ENCODE measurements around the gene ZNF462.
"Not testable (repeated sequence)": the region's sequence is repeated elsewhere in the genome, so short reads cannot be mapped to it uniquely, and the experiment has no call there.

The ZNF462 gene

GRCh38 chr9:106964822-106965525 lies 102.0 kb downstream of the ZNF462 start:
- no peak for DNase-seq

GRCh38 chr9:106966481-106966880 lies 103.5 kb downstream of the ZNF462 start:
- no peak for DNase-seq

DNA sequence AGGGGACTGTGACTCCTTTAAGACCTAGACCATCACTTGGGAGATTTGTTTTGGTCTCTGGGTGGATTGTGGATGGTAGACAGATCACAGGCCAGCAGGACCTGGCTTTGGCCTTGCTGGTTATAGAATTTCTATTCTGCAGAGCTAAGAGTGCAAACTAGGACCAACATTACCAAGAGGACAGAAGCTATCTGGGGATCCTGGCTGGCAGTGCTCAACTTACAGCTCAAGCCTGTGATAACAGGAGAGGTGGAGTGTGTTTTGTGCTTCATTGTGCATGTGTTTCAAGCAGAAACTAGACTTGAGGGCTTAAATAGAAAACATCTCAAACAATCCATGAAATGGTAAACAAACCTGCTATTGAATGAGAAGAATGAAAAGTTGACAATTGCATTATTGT lies 106.7 kb downstream of the ZNF462 start:
- DNase-seq = no peak

GRCh38 chr9:106970219-106970975 lies 107.4 kb downstream of the ZNF462 start:
- DNase-seq = no peak

- DNase-seq = no peak
Measured at GRCh38 chr9:106970976-106971457, 108.1 kb downstream of the ZNF462 start.

- DNase-seq = no peak
Measured at GRCh38 chr9:106972082-106972481, 109.1 kb downstream of the ZNF462 start.

- DNase-seq = no peak
Measured at GRCh38 chr9:106974341-106974740, 111.4 kb downstream of the ZNF462 start.

DNA sequence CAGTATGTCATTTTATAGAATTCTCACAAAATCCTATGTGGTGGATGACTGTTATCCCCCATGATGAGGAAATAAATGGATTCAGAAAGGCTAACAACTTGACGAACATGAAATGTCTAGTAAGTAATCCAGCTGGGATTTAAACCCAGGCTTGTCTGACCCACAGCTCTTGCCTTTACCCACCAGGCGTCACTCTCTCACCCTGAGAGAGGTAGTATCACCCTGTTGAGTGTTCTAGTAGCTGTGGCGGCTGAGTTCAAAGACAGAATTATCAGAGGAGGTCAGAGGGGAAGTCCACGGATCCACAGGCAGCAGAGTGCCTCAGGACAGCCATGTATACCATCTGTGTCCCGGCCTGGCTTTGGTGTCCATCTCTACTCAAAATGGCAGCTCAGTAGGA lies 113.8 kb downstream of the ZNF462 start:
- no peak for DNase-seq

- no peak for DNase-seq
Measured at GRCh38 chr9:106980551-106981101, 117.7 kb downstream of the ZNF462 start.

DNA sequence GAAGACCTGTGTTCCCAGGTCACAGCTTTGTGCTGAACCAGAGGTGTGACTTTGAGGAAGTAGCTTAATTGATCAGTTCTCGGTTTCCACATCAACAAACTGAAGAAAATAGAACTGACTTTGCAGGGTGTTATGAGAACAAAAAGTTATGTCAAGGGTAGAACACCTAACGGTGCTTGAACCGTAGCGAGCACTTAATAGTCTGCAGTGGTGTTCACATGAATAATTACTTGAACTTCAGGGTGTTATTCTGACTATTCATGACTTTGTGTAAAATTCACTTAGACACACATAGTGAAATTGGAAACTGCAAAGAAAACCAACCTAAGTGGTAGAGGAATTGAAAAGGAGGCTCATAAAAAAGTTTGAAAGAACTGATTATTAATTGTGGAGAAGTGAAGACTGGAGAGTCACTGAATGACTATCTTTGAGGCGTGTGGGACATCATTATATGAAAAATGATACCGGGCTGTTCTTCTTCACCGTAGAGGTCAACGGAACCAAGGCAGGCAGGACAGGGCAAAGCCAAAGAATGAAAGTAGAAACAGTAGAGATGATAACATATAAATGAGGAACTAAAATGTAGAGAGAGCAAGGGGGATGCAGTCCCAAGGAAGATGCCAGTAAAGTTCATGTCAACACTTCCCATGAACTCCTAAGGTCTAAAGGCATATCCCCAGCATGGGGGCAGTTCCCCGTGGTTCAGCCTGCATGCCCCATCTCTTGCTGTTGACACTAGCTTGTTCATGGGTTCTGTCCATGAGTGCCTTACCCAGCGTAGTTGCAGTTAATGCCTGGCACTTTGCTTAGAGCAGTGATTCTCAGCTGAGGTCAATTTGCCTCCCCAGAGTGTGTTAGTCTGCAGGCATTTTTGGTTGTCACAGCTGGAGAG lies 118.7 kb downstream of the ZNF462 start:
- DNase-seq = no peak

GRCh38 chr9:106982636-106983035 lies 119.7 kb downstream of the ZNF462 start:
- DNase-seq = no peak

DNA sequence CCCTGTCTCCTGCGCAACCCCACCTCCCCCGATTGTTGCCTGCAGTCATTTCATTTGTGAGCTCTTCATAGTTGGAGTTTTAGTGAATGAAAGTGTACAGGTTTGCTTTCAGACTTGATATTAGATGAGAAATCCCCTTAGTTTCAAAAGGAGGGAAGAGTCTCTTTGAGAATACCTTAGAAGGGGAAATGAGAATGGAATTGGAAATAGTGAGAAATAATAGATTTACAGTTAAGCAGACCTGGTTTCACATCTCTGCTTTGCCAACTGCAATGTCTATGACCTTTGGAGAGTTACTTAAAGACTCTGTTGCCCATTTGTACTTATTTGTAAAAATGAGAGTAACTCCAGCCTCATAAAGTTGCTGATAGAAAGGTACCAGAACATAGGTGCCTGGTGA lies 120.4 kb downstream of the ZNF462 start:
- DNase-seq = no peak

DNA sequence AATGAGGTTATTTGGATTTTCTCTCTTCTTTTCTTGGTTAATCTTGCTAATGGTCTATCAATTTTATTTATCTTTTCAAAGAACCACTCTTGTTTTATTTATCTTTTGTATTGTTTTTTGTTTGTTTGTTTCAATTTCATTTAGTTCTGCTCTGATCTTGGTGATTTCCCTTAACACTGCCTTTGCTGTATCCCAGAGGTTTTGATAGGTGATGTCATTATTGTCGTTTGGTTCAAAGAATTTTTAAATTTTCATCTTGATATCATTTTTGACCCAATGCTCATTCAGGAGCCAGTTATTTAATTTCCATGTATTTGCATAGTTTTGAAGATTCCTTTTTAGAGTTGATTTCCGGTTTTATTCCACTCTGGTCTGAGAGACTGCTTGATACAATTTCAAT lies 126.9 kb downstream of the ZNF462 start:
- not testable (repeated sequence) for DNase-seq

DNA sequence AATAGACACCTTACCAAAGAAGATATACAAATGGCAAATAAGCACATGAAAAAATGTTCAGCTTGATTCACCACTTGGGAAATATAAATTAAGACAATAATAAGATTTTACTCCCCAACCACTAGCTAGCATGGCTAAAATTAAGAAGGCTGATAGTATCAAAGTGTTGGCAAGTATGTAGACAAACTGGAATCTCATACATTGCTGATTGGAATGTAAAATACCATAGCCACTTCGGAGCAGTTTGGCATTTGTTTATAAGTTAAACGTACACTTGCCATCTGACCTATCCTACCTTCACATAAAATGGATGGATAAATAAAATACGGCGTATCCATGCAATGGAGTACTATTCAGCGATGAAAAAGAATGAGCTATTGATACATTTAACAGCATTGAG lies 129.2 kb downstream of the ZNF462 start:
- DNase-seq = no peak

DNA sequence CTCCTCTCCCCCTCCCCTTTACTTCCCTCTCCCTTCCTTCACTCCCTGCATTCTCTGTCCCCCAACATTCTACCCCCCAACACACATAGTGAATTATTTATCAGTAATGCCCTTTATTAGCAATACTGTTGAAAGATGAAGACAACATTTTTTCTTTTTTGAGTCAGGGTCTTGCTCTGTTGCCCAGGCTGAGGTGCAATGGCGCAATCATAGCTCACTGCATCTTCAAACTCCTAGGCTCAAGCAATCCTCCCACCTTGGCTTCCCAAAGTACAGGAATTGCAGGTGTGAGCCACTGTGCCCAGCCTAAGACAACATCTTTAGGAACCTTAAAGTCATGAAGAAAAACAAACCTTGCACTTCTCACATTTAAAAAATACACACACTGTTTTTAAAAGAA lies 130.6 kb downstream of the ZNF462 start:
- no peak for DNase-seq

DNA sequence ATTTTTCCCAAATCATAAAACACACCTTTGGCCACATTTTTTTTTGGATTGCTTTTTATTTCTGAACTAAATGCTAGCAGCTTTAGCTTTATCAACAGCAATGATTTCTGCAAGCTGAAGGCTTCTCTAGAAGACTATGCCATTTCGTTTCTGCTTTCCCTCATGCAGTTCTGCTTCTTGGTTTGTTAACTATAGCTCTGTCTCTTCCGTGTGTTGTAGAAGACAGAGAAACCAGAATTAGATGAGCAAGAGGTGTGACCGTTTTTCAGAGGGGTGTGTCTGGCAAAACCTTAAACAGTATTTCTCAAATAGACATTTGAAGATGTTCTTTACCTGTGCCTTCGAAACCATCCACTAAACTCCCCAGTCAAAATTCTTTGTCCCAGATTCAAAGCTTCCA lies 131.5 kb downstream of the ZNF462 start:
- no peak for DNase-seq

GRCh38 chr9:107000218-107000617 lies 137.3 kb downstream of the ZNF462 start:
- no peak for DNase-seq

DNA sequence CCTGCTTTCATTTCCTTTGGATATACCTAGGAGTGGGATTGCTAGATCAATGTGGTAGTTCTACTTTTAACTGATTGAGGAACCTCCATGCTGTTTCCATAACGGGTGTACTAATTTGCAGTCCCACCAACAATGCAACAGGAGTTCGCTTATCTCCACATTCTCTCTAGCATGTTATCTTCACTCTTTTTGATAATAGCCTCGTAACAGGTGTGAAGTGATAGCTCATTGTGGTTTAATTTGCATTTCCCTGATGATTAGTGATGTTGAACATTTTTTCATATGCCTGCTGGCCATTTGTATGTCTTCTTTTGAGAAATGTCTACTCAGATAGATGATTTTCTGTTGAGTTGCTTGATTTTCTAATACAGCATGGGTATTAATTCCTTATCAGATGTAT lies 142.2 kb downstream of the ZNF462 start:
- DNase-seq = no peak

- DNase-seq = no peak
Measured at GRCh38 chr9:107007402-107007801, 144.4 kb downstream of the ZNF462 start.

DNA sequence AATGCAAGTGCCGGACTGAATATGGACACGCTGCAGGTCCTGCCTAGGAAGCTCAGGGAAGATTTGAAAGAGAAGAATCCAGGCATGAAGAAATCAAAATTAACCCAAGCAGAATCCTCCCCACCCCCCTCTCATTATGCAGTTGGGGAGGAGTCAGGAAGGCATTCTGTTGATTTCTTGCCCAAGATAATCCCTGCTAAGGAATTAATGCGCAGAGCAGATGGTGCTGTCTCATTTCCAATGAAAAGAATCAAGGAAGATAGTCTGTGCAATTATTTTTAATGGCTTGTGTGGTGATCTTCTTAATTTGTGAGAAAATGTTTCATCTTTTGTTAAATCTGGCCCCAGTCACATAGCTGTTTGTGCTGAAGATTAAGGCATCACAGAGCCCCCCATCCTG lies 145.0 kb downstream of the ZNF462 start:
- DNase-seq = no peak

DNA sequence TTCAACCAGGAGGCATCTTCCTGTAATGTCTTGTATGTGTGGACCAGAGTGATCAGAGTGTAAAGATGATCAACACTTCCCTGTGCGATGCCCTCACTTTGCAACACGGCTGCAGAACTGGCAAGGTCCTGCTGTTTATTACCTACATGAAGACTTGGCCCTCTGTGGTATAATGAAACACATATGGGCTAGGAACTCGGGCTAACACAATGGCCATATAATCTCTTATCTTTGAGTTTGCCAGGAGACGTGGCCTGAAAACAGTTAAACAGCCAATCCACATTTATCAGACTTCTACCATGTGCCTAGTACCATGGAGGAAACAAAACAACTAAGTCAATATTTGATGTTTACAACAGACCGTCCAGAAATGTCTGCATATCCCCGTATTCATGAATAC lies 145.5 kb downstream of the ZNF462 start:
- DNase-seq = no peak

- DNase-seq = peak; percentile 87
Measured at GRCh38 chr9:107016383-107016782, 153.4 kb downstream of the ZNF462 start.

All from NCI-H1105 treated with DMSO at 0.1 percent for 48 hours (cell line).